Heart right ventricle (tissue), 16 donors: ENCODE data around the gene FAM131B. TPM values are rescaled to one million over a fixed set of nuclear protein-coding genes. Genes with fewer than 3 reads are reported as not detected.

Experiments used
- ATAC-seq, 8 donors: fragments of 200-7000 bp; cut with Tn5 transposase; one replicate each; pipeline ENCODE4 v1.9.1; 2020; ENCODE audit warnings: mild to moderate bottlenecking in 8 of 8, moderate library complexity in 8 of 8, moderate number of reproducible peaks in 1 of 8
- DNase-seq, 2 donors: peaks; one replicate each; pipeline ENCODE4 v3.0.0-alpha.2; 2020
- H3K27ac ChIP-seq, 10 donors: fragments of 200-600 bp; sonication (generic) in 2 of 10; one replicate each; pipeline versions ENCODE4 v1.5.0 to v1.8.0; 2020 to 2022; ENCODE audit warnings: mild to moderate bottlenecking in 3 of 10
- H3K27me3 ChIP-seq, 7 donors: fragments of 200-600 bp; one replicate each; pipeline ENCODE4 v1.8.0; 2021 to 2022; ENCODE audit warnings: mild to moderate bottlenecking in 2 of 7
- H3K36me3 ChIP-seq, 9 donors: fragments of 200-600 bp; sonication (generic) in 1 of 9; one replicate each; pipeline versions ENCODE4 v1.5.0 to v1.8.0; 2020 to 2022; ENCODE audit warnings: mild to moderate bottlenecking in 2 of 9
- H3K4me1 ChIP-seq, 9 donors: fragments of 200-600 bp; sonication (generic) in 1 of 9; one replicate each; pipeline versions ENCODE4 v1.5.0 to v1.8.0; 2020 to 2022; ENCODE audit warnings: mild to moderate bottlenecking in 4 of 9
- H3K4me3 ChIP-seq, 10 donors: fragments of 200-600 bp; sonication (generic) in 2 of 10; one replicate each; pipeline versions ENCODE4 v1.5.0 to v1.8.0; 2020 to 2022; ENCODE audit warnings: mild to moderate bottlenecking in 7 of 10, moderate library complexity in 2 of 10
- H3K9me3 ChIP-seq, 11 donors: fragments of 200-600 bp in 10 of 11; sonication (generic) in 2 of 11; one replicate each; pipeline versions ENCODE4 v1.5.0 to v1.8.0; 2013 to 2022; ENCODE audit warnings: mild to moderate bottlenecking in 2 of 11, control low read depth in 1 of 11, moderate library complexity in 1 of 11
- CTCF ChIP-seq, 9 donors: fragments of 200-600 bp; sonication (generic) in 2 of 9; IDR thresholded peaks; one replicate each; pipeline versions ENCODE4 v1.5.0 to v1.8.0; 2021 to 2022; ENCODE audit warnings: antibody characterized with exemption in 9 of 9, mild to moderate bottlenecking in 5 of 9, moderate library complexity in 1 of 9
- WGBS, 2 donors: extraction: QIAGEN DNeasy Blood & Tissue Kit; methylation state at CpG; one replicate each; pipeline ENCODE4 v1.1.7; 2013; ENCODE audit warnings: inconsistent platforms in 1 of 2; 5-methylcytosine and 5-hydroxymethylcytosine counted together
- intact Hi-C, 10 donors: fragments of 100-400 bp; cut with DNase I; formaldehyde crosslinking; loops; one replicate each; pipeline versions ENCODE4 v1.11.1 to v1.14.2; 2022
- polyA plus RNA-seq, 2 donors: library from polyadenylated mRNA; stranded (reverse); fragments of 200-250 nt; gene quantifications; one replicate each; pipeline ENCODE4 v1.2.3, GENCODE V29; 2013
- total RNA-seq, 10 donors: library from RNA; stranded (reverse); fragmentation: NEBNext Ultra II Directional in 3 of 10; extraction: Animal tissue kit (Norgen Biotek cat#: 25700) in 3 of 10; gene quantifications; one replicate each; pipeline versions ENCODE4 v1.2.1 to v1.2.4, GENCODE V29; 2021 to 2023
- donor health status: Arrhythmogenic right ventricular cardiomyopathy.
- donor health status: ischemic (EF 13 %, LVEDD 7.1; RV severe dilation, severe dysfunction).
- donor health status: healthy with polysubstance abuse.
- donor health status: DM: no; HTN: yes; CAD: no.
- donor health status: DM: no; HTN: no; CAD: no.
- donor health status: ischemic (EF 25% LVEDD 6.9; RV normal size, moderate dysfunction).
- donor health status: ischemic (EF 25% LVEDD 5.7; RV mildly dilated, moderate dysfunction).
- donor health status: healthy.
- donor health status: DM: yes; HTN: yes; CAD: no.
- donor health status: Ischemic cardiomyopathy.
- donor health status: ischemic (EF 35%, LVEDD 5.7; RV mildly dilated, moderate dysfunction).
- donor health status: nonischemic (EF 11% LVEDD 7.7; RV severe dilation, severe dysfunction).
- donor health status: DM: yes; HTN: yes; CAD: no.
- donor health status: PGD.
- donor health status: ischemic (EF 29% LVEDD 5.4; RV normal size, mild dysfunction).
- donor health status: nonischemic (EF 23%, LVEDD 6.1; RV moderate dilation, normal function).

The FAM131B gene
- total and polyA plus RNA-seq, 12 donors, result 0.07 to 1.2 (median 0.37) TPM; not detected in 1

- no peak overlapping the region for H3K4me3 ChIP-seq
- H3K27me3 ChIP-seq, result peaks cover 0 to 35% (median 11%) of the 10 kb centered on the region in 7 donors
- ATAC-seq, result no peak
- no peaks in the 10 kb centered on the region for H3K4me1 ChIP-seq
- intact Hi-C loops, result no loop called here
- 61 to 69% methylated on average over 5 of the region's 5 CpGs for WGBS, 2 donors
- DNase-seq, result no peak
- H3K9me3 ChIP-seq, result no peaks in the 10 kb centered on the region
- no peak for TF ChIP-seq CTCF (IDR thresholded peaks at IDR 0.05)
- H3K36me3 ChIP-seq, result no peaks in the 10 kb centered on the region
- no peak overlapping the region for H3K27ac ChIP-seq
Measured at GRCh38 chr7:143351060-143351459, 11.5 kb downstream of the FAM131B start.

DNA sequence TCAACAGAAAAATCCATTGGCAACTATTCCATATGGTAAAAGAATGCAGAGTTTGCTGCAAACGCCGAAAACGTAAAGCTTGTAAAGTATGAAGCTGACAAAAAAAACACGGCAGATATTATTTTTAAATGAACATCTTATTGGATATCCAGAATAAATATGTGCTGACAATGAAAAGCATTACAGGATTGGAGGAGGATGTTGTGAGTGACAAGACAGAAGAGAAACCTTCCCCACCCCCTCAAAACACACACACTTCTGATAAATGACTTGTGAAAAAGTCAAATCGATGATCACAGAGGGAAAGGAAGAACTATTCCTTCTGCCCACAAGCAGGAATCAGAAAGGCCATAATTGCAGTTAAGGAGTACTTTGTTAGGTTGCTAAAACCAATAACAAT lies 14.6 kb downstream of the FAM131B start:
- H3K36me3 ChIP-seq, result no peaks in the 10 kb centered on the region
- H3K4me1 ChIP-seq, result peaks cover 0 to 11% (median 0%) of the 10 kb centered on the region in 9 donors
- TF ChIP-seq CTCF (IDR thresholded peaks at IDR 0.05), result no peak
- DNase-seq, result no peak
- intact Hi-C loops, result loop anchor here in 1 of 10 donors (5.0 kb wide), 1 partner anchor 59 kb away; the partner anchor contains the start of gene EPHA1
- no peak for ATAC-seq
- H3K4me3 ChIP-seq, result no peak overlapping the region
- WGBS, 2 donors, result 68 to 77% methylated on average over 5 of the region's 5 CpGs
- peaks cover 0 to 41% (median 33%) of the 10 kb centered on the region in 7 donors for H3K27me3 ChIP-seq
- H3K9me3 ChIP-seq, result no peaks in the 10 kb centered on the region
- no peak overlapping the region for H3K27ac ChIP-seq

- intact Hi-C loops, result loop anchor here in 1 of 10 donors (5.0 kb wide), 1 partner anchor 61 kb away; the partner anchor contains the start of gene EPHA1
- TF ChIP-seq CTCF (IDR thresholded peaks at IDR 0.05), result no peak
- peaks cover 0 to 50% (median 30%) of the 10 kb centered on the region in 7 donors for H3K27me3 ChIP-seq
Measured at GRCh38 chr7:143346018-143346417, 16.5 kb downstream of the FAM131B start.

GRCh38 chr7:143345428-143345900 lies 17.0 kb downstream of the FAM131B start:
- TF ChIP-seq CTCF (IDR thresholded peaks at IDR 0.05), result peak in 8 of 9 donors; percentile 21 to 64 (median 48)
- Histone ChIP-seq H3K27ac (no peak overlapping the region), H3K4me3 (peak overlapping the region in 4 of 10 donors; percentile 6 to 34 (median 23)), H3K36me3 (no peaks in the 10 kb centered on the region), H3K9me3 (no peaks in the 10 kb centered on the region), H3K4me1 (peaks cover 0 to 11% (median 0%) of the 10 kb centered on the region in 9 donors), H3K27me3 (peaks cover 0 to 50% (median 30%) of the 10 kb centered on the region in 7 donors)
- 5 to 6% methylated on average over 35 of the region's 35 CpGs for WGBS, 2 donors
- DNase-seq (peak in 1 of 2 donors; percentile 48), ATAC-seq (peak in 7 of 8 donors; percentile 59 to 82 (median 67))
- intact Hi-C loops, result loop anchor here in 1 of 10 donors (5.0 kb wide), 1 partner anchor 62 kb away; the partner anchor contains the start of gene EPHA1

More at GRCh38 chr7:143346018-143346417, 16.5 kb downstream of the FAM131B start:
- no peak for DNase-seq
- Histone ChIP-seq H3K4me3 (no peak overlapping the region), H3K9me3 (no peaks in the 10 kb centered on the region), H3K36me3 (no peaks in the 10 kb centered on the region), H3K27ac (no peak overlapping the region), H3K4me1 (peaks cover 0 to 11% (median 0%) of the 10 kb centered on the region in 9 donors)
- no peak for ATAC-seq
- whole genome bisulfite sequencing, 2 donors, result 82 to 86% methylated on average over 4 of the region's 4 CpGs
